ENCODE measurements around the gene STK32B.
"Not testable (repeated sequence)": the region's sequence is repeated elsewhere in the genome, so short reads cannot be mapped to it uniquely, and the experiment has no call there.

STK32B gene

GRCh38 chr4:5435823-5436222 is 384.5 kb downstream of the STK32B start:
- no peaks in the 10 kb centered on the region for H3K79me2 ChIP-seq (ENCODE audit: insufficient read depth, low read length)
- no peak overlapping the region for H2AFZ ChIP-seq (ENCODE audit: low read length)
- TF ChIP-seq, protein P1, sequence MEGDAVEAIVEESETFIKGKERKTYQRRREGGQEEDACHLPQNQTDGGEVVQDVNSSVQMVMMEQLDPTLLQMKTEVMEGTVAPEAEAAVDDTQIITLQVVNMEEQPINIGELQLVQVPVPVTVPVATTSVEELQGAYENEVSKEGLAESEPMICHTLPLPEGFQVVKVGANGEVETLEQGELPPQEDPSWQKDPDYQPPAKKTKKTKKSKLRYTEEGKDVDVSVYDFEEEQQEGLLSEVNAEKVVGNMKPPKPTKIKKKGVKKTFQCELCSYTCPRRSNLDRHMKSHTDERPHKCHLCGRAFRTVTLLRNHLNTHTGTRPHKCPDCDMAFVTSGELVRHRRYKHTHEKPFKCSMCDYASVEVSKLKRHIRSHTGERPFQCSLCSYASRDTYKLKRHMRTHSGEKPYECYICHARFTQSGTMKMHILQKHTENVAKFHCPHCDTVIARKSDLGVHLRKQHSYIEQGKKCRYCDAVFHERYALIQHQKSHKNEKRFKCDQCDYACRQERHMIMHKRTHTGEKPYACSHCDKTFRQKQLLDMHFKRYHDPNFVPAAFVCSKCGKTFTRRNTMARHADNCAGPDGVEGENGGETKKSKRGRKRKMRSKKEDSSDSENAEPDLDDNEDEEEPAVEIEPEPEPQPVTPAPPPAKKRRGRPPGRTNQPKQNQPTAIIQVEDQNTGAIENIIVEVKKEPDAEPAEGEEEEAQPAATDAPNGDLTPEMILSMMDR (conservative IDR thresholded peaks at IDR 0.05; ENCODE audit: low read length) = no peak
- TF ChIP-seq EZH2phosphoT487 (IDR thresholded peaks at IDR 0.05; ENCODE audit: borderline replicate concordance) = no peak
- H3K4me3 ChIP-seq (ENCODE audit: low read length, poor library complexity, severe bottlenecking) = no peak overlapping the region
- no peaks in the 10 kb centered on the region for H4K20me1 ChIP-seq (ENCODE audit: insufficient read depth, low read length, poor library complexity, severe bottlenecking)
- no peak overlapping the region for H3K9ac ChIP-seq (ENCODE audit: low read depth, low read length, poor library complexity, severe bottlenecking)
- no peaks in the 10 kb centered on the region for H3K36me3 ChIP-seq (ENCODE audit: insufficient read depth, low read length)
- H3K27me3 ChIP-seq (ENCODE audit: insufficient read depth, low read length, poor library complexity, severe bottlenecking) = no peaks in the 10 kb centered on the region
- H3K4me2 ChIP-seq (ENCODE audit: low read depth, low read length, poor library complexity, severe bottlenecking) = no peak overlapping the region
- H3F3A ChIP-seq (ENCODE audit: low read depth) = no peaks in the 10 kb centered on the region
- no peaks in the 10 kb centered on the region; the same call in 1 of the 2 replicates for H3K9me3 ChIP-seq (ENCODE audit: insufficient read depth, low read depth, low read length)
- H3K4me1 ChIP-seq (ENCODE audit: insufficient read depth, low read length, poor library complexity, severe bottlenecking) = no peaks in the 10 kb centered on the region
- H3K9me2 ChIP-seq (replicated peaks; ENCODE audit: low read depth, low read length) = no peaks in the 10 kb centered on the region

DNA sequence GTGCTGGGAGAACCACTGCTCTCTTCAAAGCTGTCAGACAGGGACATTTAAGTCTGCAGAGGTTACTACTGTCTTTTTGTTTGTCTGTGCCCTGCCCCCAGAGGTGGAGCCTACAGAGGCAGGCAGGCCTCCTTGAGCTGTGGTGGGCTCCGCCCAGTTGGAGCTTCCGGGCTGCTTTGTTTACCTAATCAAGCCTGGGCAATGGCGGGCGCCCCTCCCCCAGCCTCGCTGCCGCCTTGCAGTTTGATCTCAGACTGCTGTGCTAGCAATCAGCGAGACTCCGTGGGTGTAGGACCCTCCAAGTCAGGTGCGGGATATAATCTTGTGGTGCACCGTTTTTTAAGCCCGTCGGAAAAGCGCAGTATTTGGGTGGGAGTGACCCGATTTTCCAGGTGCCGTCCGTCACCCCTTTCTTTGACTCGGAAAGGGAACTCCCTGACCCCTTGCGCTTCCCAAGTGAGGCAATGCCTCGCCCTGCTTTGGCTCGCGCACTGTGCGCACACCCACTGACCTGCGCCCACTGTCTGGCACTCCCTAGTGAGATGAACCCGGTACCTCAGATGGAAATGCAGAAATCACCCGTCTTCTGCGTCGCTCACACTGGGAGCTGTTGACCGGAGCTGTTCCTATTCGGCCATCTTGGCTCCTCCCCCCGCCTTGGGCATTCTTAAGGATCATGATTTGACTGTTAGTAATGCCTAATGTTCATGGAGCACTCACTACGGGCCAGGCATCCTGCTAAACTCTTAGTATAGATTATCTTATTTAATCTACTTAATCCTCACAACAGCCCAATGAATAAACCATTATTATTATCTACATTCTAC is 392.9 kb downstream of the STK32B start:
- H4K20me1 ChIP-seq (ENCODE audit: insufficient read depth, low read length, poor library complexity, severe bottlenecking); H3K4me3 ChIP-seq (ENCODE audit: low read length, poor library complexity, severe bottlenecking); H3K9ac ChIP-seq (ENCODE audit: low read depth, low read length, poor library complexity, severe bottlenecking); H3K4me1 ChIP-seq (ENCODE audit: insufficient read depth, low read length, poor library complexity, severe bottlenecking); H2AFZ ChIP-seq (ENCODE audit: low read length); H3K79me2 ChIP-seq (ENCODE audit: insufficient read depth, low read length); H3K4me2 ChIP-seq (ENCODE audit: low read depth, low read length, poor library complexity, severe bottlenecking); H3K9me2 ChIP-seq (replicated peaks; ENCODE audit: low read depth, low read length); H3K27me3 ChIP-seq (ENCODE audit: insufficient read depth, low read length, poor library complexity, severe bottlenecking); H3K36me3 ChIP-seq (ENCODE audit: insufficient read depth, low read length); H3K9me3 ChIP-seq (ENCODE audit: insufficient read depth, low read depth, low read length); H3F3A ChIP-seq (ENCODE audit: low read depth): not testable (repeated sequence)

DNA sequence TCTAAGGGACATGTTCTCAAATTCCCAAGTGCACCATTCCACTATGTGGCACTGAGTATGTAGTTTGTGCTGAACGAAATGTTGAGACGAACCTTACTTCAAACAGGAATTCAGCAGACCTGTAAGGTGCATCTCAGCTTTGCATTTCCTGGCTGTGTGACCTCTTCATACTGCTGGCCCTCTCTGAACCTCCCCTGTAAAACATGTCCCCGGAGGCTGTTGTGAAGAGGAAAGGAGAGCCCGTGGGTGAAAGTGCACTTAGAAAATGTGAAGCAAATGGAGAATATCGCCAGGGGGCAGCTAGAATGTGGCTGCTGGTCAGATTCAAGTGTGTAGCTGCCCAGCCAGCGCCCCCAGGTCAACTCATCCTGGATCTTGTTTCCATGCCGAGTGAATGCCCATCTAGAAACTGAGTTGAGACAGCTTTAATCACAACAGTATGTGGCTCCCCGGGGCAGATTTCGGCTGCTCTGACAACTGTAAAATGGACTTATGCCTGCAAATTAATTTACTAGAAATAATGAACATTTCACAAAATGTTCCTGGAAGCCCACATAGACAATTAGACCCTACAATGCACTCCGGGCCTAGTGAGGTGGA is 393.7 kb downstream of the STK32B start:
- Histone ChIP-seq H3K27me3 (ENCODE audit: insufficient read depth, low read length, poor library complexity, severe bottlenecking) (no peaks in the 10 kb centered on the region), H2AFZ (ENCODE audit: low read length) (no peak overlapping the region)

More for the DNA sequence above, 393.7 kb downstream of the STK32B start:
- Histone ChIP-seq H3K9ac (ENCODE audit: low read depth, low read length, poor library complexity, severe bottlenecking) (no peak overlapping the region), H4K20me1 (ENCODE audit: insufficient read depth, low read length, poor library complexity, severe bottlenecking) (no peaks in the 10 kb centered on the region), H3K4me2 (ENCODE audit: low read depth, low read length, poor library complexity, severe bottlenecking) (no peak overlapping the region), H3K36me3 (ENCODE audit: insufficient read depth, low read length) (no peaks in the 10 kb centered on the region), H3K4me1 (ENCODE audit: insufficient read depth, low read length, poor library complexity, severe bottlenecking) (no peaks in the 10 kb centered on the region), H3K9me3 (ENCODE audit: insufficient read depth, low read depth, low read length) (no peaks in the 10 kb centered on the region; the same call in 1 of the 2 replicates), H3F3A (ENCODE audit: low read depth) (no peaks in the 10 kb centered on the region), H3K4me3 (ENCODE audit: low read length, poor library complexity, severe bottlenecking) (no peak overlapping the region), H3K79me2 (ENCODE audit: insufficient read depth, low read length) (no peaks in the 10 kb centered on the region), H3K9me2 (replicated peaks; ENCODE audit: low read depth, low read length) (no peaks in the 10 kb centered on the region)
- TF ChIP-seq, protein P1 (conservative IDR thresholded peaks at IDR 0.05; ENCODE audit: low read length) = no peak
- no peak for TF ChIP-seq EZH2phosphoT487 (IDR thresholded peaks at IDR 0.05; ENCODE audit: borderline replicate concordance)

Measured in Loucy (cell line).